ENCODE results near the gene LY86. TPM values are rescaled to one million over a fixed set of nuclear protein-coding genes. Genes with fewer than 3 reads are reported as not detected.
A peak's percentile ranks its signal among the peaks of the same experiment; 100 is the strongest.

The LY86 gene
- total and polyA plus RNA-seq, 9 of the 15 experiments (the other 6 are each of a cell fraction or from before 2014, with no cell fraction given), result 0.08 to 0.20 TPM; not detected in 7

- TF ChIP-seq CEBPG (CRISPR knock-in tag; IDR thresholded peaks at IDR 0.05) (no peak), CEBPG (tag; conservative IDR thresholded peaks at IDR 0.05 in 1 of 2, IDR thresholded peaks at IDR 0.05 in 1 of 2) (peak in 1 of 2 experiments; percentile 55; a peak in 3 of 4 replicates), MTA2 (IDR thresholded peaks at IDR 0.05; ENCODE audit: low read depth) (0 out of 2 replicates have a peak, but pooled peaks have one; percentile 9), ZNF184 (CRISPR knock-in tag; IDR thresholded peaks at IDR 0.05) (no peak), TEAD1 (CRISPR knock-in tag; IDR thresholded peaks at IDR 0.05) (no peak), MCM5 (IDR thresholded peaks at IDR 0.05; ENCODE audit: low read depth) (no peak), HDAC3 (IDR thresholded peaks at IDR 0.05; ENCODE audit: borderline replicate concordance, partially characterized antibody) (no peak), CEBPB (tag; IDR thresholded peaks at IDR 0.05) (peak; percentile 83), DNMT1 (IDR thresholded peaks at IDR 0.05) (no peak), MEIS2 (IDR thresholded peaks at IDR 0.05; ENCODE audit: partially characterized antibody) (peak; percentile 98), CREB3 (tag; conservative IDR thresholded peaks at IDR 0.05; ENCODE audit: low read depth) (no peak), HNRNPUL1 (IDR thresholded peaks at IDR 0.05; ENCODE audit: low read length) (no peak), ATF6 (CRISPR knock-in tag; IDR thresholded peaks at IDR 0.05) (no peak), FOXA3 (CRISPR knock-in tag; conservative IDR thresholded peaks at IDR 0.05 in 1 of 2, IDR thresholded peaks at IDR 0.05 in 1 of 2) (0 out of 4 replicates have a peak, but pooled peaks of 1 of the 2 experiments have one; percentile 37), MEF2D (tag; conservative IDR thresholded peaks at IDR 0.05; ENCODE audit: low read depth) (no peak), THRAP3 (IDR thresholded peaks at IDR 0.05; ENCODE audit: borderline replicate concordance) (no peak), SMAD3 (CRISPR knock-in tag; conservative IDR thresholded peaks at IDR 0.05) (no peak), POLR3G (IDR thresholded peaks at IDR 0.05; ENCODE audit: extremely low read depth, insufficient read length, insufficient replicate concordance) (no peak), EP300 (IDR thresholded peaks at IDR 0.05; ENCODE audit: low read length) (no peak), ZNF518B (CRISPR knock-in tag; IDR thresholded peaks at IDR 0.05) (no peak)
These were observed 96.9 kb downstream of the LY86 start (continued) for GRCh38 chr6:6685249-6686040.
